OCI-LY1 (cell line): ENCODE data around the gene TMOD2.

ENCODE experiments used
- H2AFZ ChIP-seq: fragments of 200-600 bp; sonication (generic), shearing (Covaris generic); 2 replicates; pipeline ENCODE4 v1.6.0; 2014; ENCODE audit warnings: antibody characterized with exemption, mild to moderate bottlenecking, low read length
- H3F3A ChIP-seq: fragments of 200-600 bp; sonication (generic), shearing (Covaris generic); 2 replicates; pipeline ENCODE4 v1.6.0; 2014; ENCODE audit warnings: mild to moderate bottlenecking, antibody characterized with exemption, low read length, moderate library complexity; ENCODE audit not compliant: insufficient read depth
- H3K27ac ChIP-seq: fragments of 200-600 bp; sonication (generic); 2 replicates; pipeline ENCODE4 v1.5.1; 2014; ENCODE audit warnings: low read length, mixed run types, mild to moderate bottlenecking, low read depth; ENCODE audit not compliant: poor library complexity, severe bottlenecking
- H3K27me3 ChIP-seq: fragments of 200-600 bp; sonication (generic); 2 replicates; pipeline ENCODE4 v1.6.0; 2014; ENCODE audit warnings: antibody characterized with exemption, mild to moderate bottlenecking, low read length, moderate library complexity; ENCODE audit not compliant: insufficient read depth
- H3K36me3 ChIP-seq: fragments of 200-600 bp; sonication (generic); 2 replicates; pipeline ENCODE4 v1.6.1; 2014; ENCODE audit warnings: mild to moderate bottlenecking, antibody characterized with exemption, low read length, moderate library complexity, mixed read lengths; ENCODE audit not compliant: insufficient read depth
- H3K4me1 ChIP-seq: fragments of 200-600 bp; sonication (generic); 2 replicates; pipeline ENCODE4 v1.5.1; 2014; ENCODE audit warnings: mild to moderate bottlenecking, low read length, moderate library complexity; ENCODE audit not compliant: insufficient read depth, severe bottlenecking
- H3K4me2 ChIP-seq: fragments of 200-600 bp; sonication (generic), shearing (Covaris generic); 2 replicates; pipeline ENCODE4 v1.6.1; 2014; ENCODE audit warnings: low read length
- H3K4me3 ChIP-seq: fragments of 200-600 bp; sonication (generic); 2 replicates; pipeline ENCODE4 v1.5.1; 2014; ENCODE audit warnings: low read length, low read depth, mild to moderate bottlenecking, mixed read lengths; ENCODE audit not compliant: poor library complexity, severe bottlenecking
- H3K79me2 ChIP-seq: fragments of 200-600 bp; shearing (Covaris generic); 2 replicates; pipeline ENCODE4 v1.6.1; 2016; ENCODE audit warnings: mixed run types, low read length, mixed read lengths; ENCODE audit not compliant: insufficient read depth
- H3K9ac ChIP-seq: fragments of 200-600 bp; sonication (generic), shearing (Covaris generic); 2 replicates; pipeline ENCODE4 v1.6.1; 2014; ENCODE audit warnings: mild to moderate bottlenecking, low read length, mixed read lengths
- H3K9me2 ChIP-seq: fragments of 200-600 bp; sonication (generic), shearing (Covaris generic); 2 replicates; pipeline ENCODE4 v1.6.1; 2014; ENCODE audit warnings: low read depth, mild to moderate bottlenecking, low read length, mixed read lengths
- H3K9me3 ChIP-seq: fragments of 200-600 bp; shearing (Covaris generic); 2 replicates; pipeline ENCODE4 v1.6.1; 2014; ENCODE audit warnings: low read length, mixed read lengths
- H4K20me1 ChIP-seq: fragments of 200-600 bp; sonication (generic), shearing (Covaris generic); 2 replicates; pipeline ENCODE4 v1.6.0; 2016; ENCODE audit warnings: mild to moderate bottlenecking, low read length; ENCODE audit not compliant: insufficient read depth
- CTCF ChIP-seq: fragments of 200-600 bp; sonication (generic), shearing (Covaris generic); IDR thresholded peaks from 2 replicates; pipeline ENCODE4 v1.5.1; 2017; ENCODE audit warnings: mild to moderate bottlenecking, antibody characterized with exemption, low read length, moderate library complexity, mixed read lengths
- EZH2 ChIP-seq: fragments of 200-600 bp; sonication (generic), shearing (Covaris generic); IDR thresholded peaks from 2 replicates; pipeline ENCODE4 v1.8.0; 2017; ENCODE audit warnings: borderline replicate concordance, mixed run types, mild to moderate bottlenecking, antibody characterized with exemption, low read length, moderate library complexity, mixed read lengths

TMOD2 gene

GRCh38 chr15:51796847-51797401, 45.5 kb downstream of the TMOD2 start:
- no peak overlapping the region for H3K27ac ChIP-seq
- no peaks in the 10 kb centered on the region for H3K36me3 ChIP-seq
- no peak overlapping the region for H2AFZ ChIP-seq
- H3K9ac ChIP-seq, result no peak overlapping the region
- TF ChIP-seq CTCF (no peak), EZH2 (no peak)
- H3K9me2 ChIP-seq, result no peaks in the 10 kb centered on the region
- H4K20me1 ChIP-seq, result no peaks in the 10 kb centered on the region
- no peaks in the 10 kb centered on the region for H3K79me2 ChIP-seq
- H3K4me2 ChIP-seq, result no peak overlapping the region
- no peaks in the 10 kb centered on the region for H3F3A ChIP-seq
- H3K4me3 ChIP-seq, result no peak overlapping the region
- no peaks in the 10 kb centered on the region for H3K4me1 ChIP-seq
- H3K27me3 ChIP-seq, result no peaks in the 10 kb centered on the region
- no peaks in the 10 kb centered on the region for H3K9me3 ChIP-seq

DNA sequence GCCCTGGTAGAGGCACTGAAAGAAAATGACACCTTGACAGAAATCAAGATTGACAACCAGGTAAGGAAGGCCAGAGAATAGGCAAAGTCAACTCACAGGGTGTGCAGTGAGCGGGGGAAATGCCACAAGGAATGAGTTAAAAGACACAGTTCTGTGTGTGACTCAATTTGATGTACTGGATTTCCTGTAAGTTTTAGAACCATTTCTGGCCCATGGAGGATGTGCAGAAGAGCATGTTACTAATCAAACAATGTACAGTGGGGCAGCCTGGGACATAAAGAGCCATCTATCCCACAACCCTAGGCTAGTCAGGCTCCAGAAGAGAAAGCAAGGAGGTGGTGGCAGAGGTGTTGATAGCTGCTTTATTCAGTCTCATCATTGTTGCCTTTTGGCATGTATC, 46.9 kb downstream of the TMOD2 start:
- no peaks in the 10 kb centered on the region for H3K9me2 ChIP-seq
- no peak overlapping the region for H3K27ac ChIP-seq
- no peak overlapping the region for H3K4me2 ChIP-seq
- no peaks in the 10 kb centered on the region for H3K4me1 ChIP-seq
- H3K36me3 ChIP-seq, result no peaks in the 10 kb centered on the region
- no peaks in the 10 kb centered on the region for H3F3A ChIP-seq
- H3K4me3 ChIP-seq, result no peak overlapping the region
- no peak for TF ChIP-seq EZH2
- no peak for TF ChIP-seq CTCF
- H2AFZ ChIP-seq, result no peak overlapping the region
- H3K9me3 ChIP-seq, result no peaks in the 10 kb centered on the region
- no peaks in the 10 kb centered on the region for H3K79me2 ChIP-seq
- H4K20me1 ChIP-seq, result no peaks in the 10 kb centered on the region
- H3K9ac ChIP-seq, result no peak overlapping the region
- H3K27me3 ChIP-seq, result no peaks in the 10 kb centered on the region

GRCh38 chr15:51799282-51800252, 48.2 kb downstream of the TMOD2 start:
- Histone ChIP-seq H3K4me2 (no peak overlapping the region), H3K27me3 (no peaks in the 10 kb centered on the region), H3K4me3 (no peak overlapping the region), H3F3A (no peaks in the 10 kb centered on the region), H2AFZ (no peak overlapping the region), H4K20me1 (no peaks in the 10 kb centered on the region), H3K9me3 (no peaks in the 10 kb centered on the region), H3K36me3 (no peaks in the 10 kb centered on the region), H3K9me2 (no peaks in the 10 kb centered on the region), H3K4me1 (no peaks in the 10 kb centered on the region), H3K79me2 (no peaks in the 10 kb centered on the region), H3K27ac (no peak overlapping the region), H3K9ac (no peak overlapping the region)
- TF ChIP-seq CTCF, result no peak
- TF ChIP-seq EZH2, result no peak
